Upper lobe of left lung (tissue), 6 donors: ENCODE data around the gene TBXAS1. TPM values are rescaled to one million over a fixed set of nuclear protein-coding genes. Genes with fewer than 3 reads are reported as not detected.
A peak's percentile ranks its signal among the peaks of the same experiment; 100 is the strongest.

Experiments used
- ATAC-seq, 2 donors: fragments of 200-7000 bp; cut with Tn5 transposase; one replicate each; pipeline ENCODE4 v1.9.1; 2022; ENCODE audit warnings: mild to moderate bottlenecking in 2 of 2, moderate library complexity in 2 of 2; ENCODE audit not compliant: low FRiP score in 2 of 2
- DNase-seq, 2 donors: peaks; one replicate each; pipeline ENCODE4 v3.0.0-alpha.2; 2019 to 2020
- H3K27ac ChIP-seq, 4 donors: fragments of 200-600 bp; sonication (generic); one replicate each; pipeline ENCODE4 v1.5.1; 2016 to 2019
- H3K27me3 ChIP-seq, 4 donors: fragments of 200-600 bp; sonication (generic); one replicate each; pipeline ENCODE4 v1.5.1; 2017 to 2019
- H3K36me3 ChIP-seq, 4 donors: fragments of 200-600 bp; sonication (generic); one replicate each; pipeline ENCODE4 v1.5.1; 2016 to 2019
- H3K4me1 ChIP-seq, 4 donors: fragments of 200-600 bp; sonication (generic); one replicate each; pipeline ENCODE4 v1.5.1; 2018 to 2019
- H3K4me3 ChIP-seq, 4 donors: fragments of 200-600 bp; sonication (generic); one replicate each; pipeline ENCODE4 v1.5.1; 2017 to 2019; ENCODE audit warnings: mild to moderate bottlenecking in 2 of 4, moderate library complexity in 1 of 4
- H3K9me3 ChIP-seq, 4 donors: fragments of 200-600 bp; sonication (generic); one replicate each; pipeline ENCODE4 v1.5.1; 2018 to 2019
- EP300 ChIP-seq, 4 donors: sonication (generic); formaldehyde crosslinking; IDR thresholded peaks; one replicate each; pipeline ENCODE4 v1.5.1; 2017; ENCODE audit warnings: antibody characterized with exemption in 4 of 4, control low read depth in 2 of 4
- POLR2A ChIP-seq, 4 donors: fragments of 450-650 bp; IDR thresholded peaks; one replicate each; pipeline ENCODE4 v1.5.1; 2016 to 2017; ENCODE audit warnings: antibody characterized with exemption in 4 of 4, mild to moderate bottlenecking in 2 of 4
- POLR2AphosphoS5 ChIP-seq, 2 donors: sonication (generic); formaldehyde crosslinking; IDR thresholded peaks; one replicate each; pipeline ENCODE4 v1.5.1; 2017; ENCODE audit warnings: antibody characterized with exemption in 2 of 2
- WGBS, 2 donors: methylation state at CpG; one replicate each; pipeline ENCODE4 v1.1.5; 2017 to 2018; 5-methylcytosine and 5-hydroxymethylcytosine counted together
- total RNA-seq, 6 donors: library from RNA; depleted of rRNA in 4 of 6; stranded (reverse); fragments of >200 nt in 4 of 6; gene quantifications; one replicate each; pipeline versions ENCODE4 v1.1.0 to v1.2.1, GENCODE V29; 2016 to 2021
- TF ChIP-seq, protein P1 (sequence below), 6 experiments: fragments of 450-650 bp in 4 of 6; fragments of 200-600 bp in 2 of 6; sonication (generic) in 2 of 6; IDR thresholded peaks; one replicate each; pipeline ENCODE4 v1.5.1; 2016 to 2019; ENCODE audit warnings: antibody characterized with exemption in 6 of 6
- donor health status: DM: no; HTN: no; CAD: no; lungs with moderate emphysema.
- donor health status: DM: no; HTN: yes; CAD: no; lungs with severe emphysema.

Gene TBXAS1
- total RNA-seq, 6 donors from 2014 or later = 62.8 to 317 (median 85.6) TPM

DNA sequence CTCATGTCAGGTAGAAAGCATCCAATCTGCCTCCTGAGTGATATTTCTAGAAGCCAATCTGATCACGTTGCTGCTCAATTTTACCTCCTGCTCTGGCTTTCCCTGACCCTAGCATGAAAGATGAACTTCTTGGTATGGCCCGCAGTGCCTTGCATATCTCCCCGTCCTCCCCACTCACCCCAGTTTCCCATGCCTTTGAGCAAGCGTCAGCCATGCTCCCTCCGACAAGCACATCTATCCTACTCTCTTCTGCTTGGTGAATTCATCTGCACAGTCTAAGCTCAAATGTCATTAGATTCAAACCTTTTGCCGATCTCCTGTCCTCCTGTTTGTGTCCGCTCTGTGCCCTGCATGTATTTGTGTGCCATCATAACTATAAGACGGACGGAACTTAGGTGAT, 6.2 kb upstream of the TBXAS1 start:
- TF ChIP-seq, protein P1, sequence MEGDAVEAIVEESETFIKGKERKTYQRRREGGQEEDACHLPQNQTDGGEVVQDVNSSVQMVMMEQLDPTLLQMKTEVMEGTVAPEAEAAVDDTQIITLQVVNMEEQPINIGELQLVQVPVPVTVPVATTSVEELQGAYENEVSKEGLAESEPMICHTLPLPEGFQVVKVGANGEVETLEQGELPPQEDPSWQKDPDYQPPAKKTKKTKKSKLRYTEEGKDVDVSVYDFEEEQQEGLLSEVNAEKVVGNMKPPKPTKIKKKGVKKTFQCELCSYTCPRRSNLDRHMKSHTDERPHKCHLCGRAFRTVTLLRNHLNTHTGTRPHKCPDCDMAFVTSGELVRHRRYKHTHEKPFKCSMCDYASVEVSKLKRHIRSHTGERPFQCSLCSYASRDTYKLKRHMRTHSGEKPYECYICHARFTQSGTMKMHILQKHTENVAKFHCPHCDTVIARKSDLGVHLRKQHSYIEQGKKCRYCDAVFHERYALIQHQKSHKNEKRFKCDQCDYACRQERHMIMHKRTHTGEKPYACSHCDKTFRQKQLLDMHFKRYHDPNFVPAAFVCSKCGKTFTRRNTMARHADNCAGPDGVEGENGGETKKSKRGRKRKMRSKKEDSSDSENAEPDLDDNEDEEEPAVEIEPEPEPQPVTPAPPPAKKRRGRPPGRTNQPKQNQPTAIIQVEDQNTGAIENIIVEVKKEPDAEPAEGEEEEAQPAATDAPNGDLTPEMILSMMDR (IDR thresholded peaks at IDR 0.05) = no peak
- TF ChIP-seq EP300 (IDR thresholded peaks at IDR 0.05) = no peak
- TF ChIP-seq POLR2A (IDR thresholded peaks at IDR 0.05) = no peak
- TF ChIP-seq POLR2AphosphoS5 (IDR thresholded peaks at IDR 0.05) = no peak
- H3K27ac ChIP-seq = no peak overlapping the region
- H3K4me1 ChIP-seq = no peaks in the 10 kb centered on the region
- H3K9me3 ChIP-seq = no peaks in the 10 kb centered on the region
- H3K4me3 ChIP-seq = no peak overlapping the region
- H3K36me3 ChIP-seq = no peaks in the 10 kb centered on the region
- no peak for DNase-seq
- ATAC-seq = no peak
- H3K27me3 ChIP-seq = no peaks in the 10 kb centered on the region
- WGBS, 2 donors = 96% methylated on average over 9 of the region's 9 CpGs

DNA sequence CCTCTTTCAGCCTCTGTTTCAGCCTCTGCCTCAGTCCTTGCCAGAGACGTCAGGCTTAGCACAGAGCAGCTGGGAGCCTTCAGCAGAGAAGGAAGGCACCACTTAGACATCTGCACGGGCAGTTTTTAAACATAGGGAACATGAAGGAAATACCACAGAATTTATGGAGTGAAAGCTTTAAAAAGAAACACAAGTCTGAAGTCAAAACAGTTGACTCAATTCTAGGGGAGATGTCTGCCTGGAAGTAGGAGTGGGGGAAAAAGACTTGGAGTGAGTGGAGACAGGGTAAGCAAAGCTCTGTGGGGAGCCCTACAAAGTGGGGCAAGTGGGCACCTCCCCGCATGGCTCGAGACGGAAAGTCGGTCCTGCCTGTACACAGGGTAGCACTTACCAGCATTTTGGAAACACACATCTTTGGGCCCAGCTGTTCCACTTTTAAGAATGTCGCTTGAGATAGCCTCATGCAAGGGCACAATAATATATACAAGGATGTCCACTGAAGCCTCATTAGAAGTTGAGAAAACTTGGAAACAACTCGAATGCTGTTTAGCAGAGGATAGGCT, 5.0 kb upstream of the TBXAS1 start:
- no peak for DNase-seq
- TF ChIP-seq POLR2AphosphoS5 (IDR thresholded peaks at IDR 0.05) (peak in 1 of 2 donors; percentile 36), POLR2A (IDR thresholded peaks at IDR 0.05) (no peak)
- Histone ChIP-seq H3K27me3 (no peaks in the 10 kb centered on the region), H3K9me3 (no peaks in the 10 kb centered on the region), H3K27ac (peak overlapping the region in 2 of 4 donors; percentile 5 to 31), H3K4me3 (no peak overlapping the region), H3K4me1 (peaks cover 1 to 7% (median 5%) of the 10 kb centered on the region in 4 donors), H3K36me3 (no peaks in the 10 kb centered on the region)
- WGBS, 2 donors = 67 to 74% methylated on average over 8 of the region's 8 CpGs
- peak in 1 of 2 donors; percentile 63 for ATAC-seq

GRCh38 chr7:139825666-139826290, 3.3 kb upstream of the TBXAS1 start:
- H3K27ac ChIP-seq = no peak overlapping the region
- no peaks in the 10 kb centered on the region for H3K9me3 ChIP-seq
- H3K36me3 ChIP-seq = no peaks in the 10 kb centered on the region
- ATAC-seq = no peak
- peaks cover 12 to 23% (median 17%) of the 10 kb centered on the region in 4 donors for H3K4me1 ChIP-seq
- TF ChIP-seq, protein P1 (IDR thresholded peaks at IDR 0.05) = no peak
- TF ChIP-seq POLR2AphosphoS5 (IDR thresholded peaks at IDR 0.05) = no peak
- DNase-seq = no peak
- no peaks in the 10 kb centered on the region for H3K27me3 ChIP-seq
- 82 to 83% methylated on average over 9 of the region's 9 CpGs for WGBS, 2 donors
- no peak overlapping the region for H3K4me3 ChIP-seq

DNA sequence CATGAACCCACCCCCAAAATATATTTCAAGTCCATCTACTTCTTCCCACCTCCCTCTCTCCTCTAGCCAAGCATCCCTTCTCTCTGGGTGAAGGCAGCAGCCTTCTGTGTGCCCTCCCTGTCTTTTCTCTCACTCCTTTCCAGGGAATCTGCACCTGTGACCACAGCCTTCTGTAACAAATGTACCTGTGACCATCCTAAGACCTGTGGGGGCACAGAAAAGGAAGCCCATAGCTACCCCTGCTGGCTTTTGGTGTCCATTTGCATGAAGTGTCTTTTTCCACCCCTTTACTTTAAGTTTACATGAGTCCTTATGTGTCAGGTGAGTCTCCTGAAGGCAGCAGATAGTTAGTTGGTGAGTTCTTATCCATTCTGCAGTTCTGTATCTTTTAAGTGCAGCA, 2.0 kb upstream of the TBXAS1 start:
- no peaks in the 10 kb centered on the region for H3K9me3 ChIP-seq
- no peaks in the 10 kb centered on the region for H3K27me3 ChIP-seq
- H3K36me3 ChIP-seq = no peaks in the 10 kb centered on the region
- TF ChIP-seq EP300 (IDR thresholded peaks at IDR 0.05) (no peak), POLR2AphosphoS5 (IDR thresholded peaks at IDR 0.05) (no peak), POLR2A (IDR thresholded peaks at IDR 0.05) (no peak)
- TF ChIP-seq, protein P1 (IDR thresholded peaks at IDR 0.05) = no peak
- H3K27ac ChIP-seq = no peak overlapping the region
- H3K4me3 ChIP-seq = no peak overlapping the region
- ATAC-seq (no peak), DNase-seq (no peak)
- H3K4me1 ChIP-seq = peaks cover 12 to 31% (median 20%) of the 10 kb centered on the region in 4 donors

GRCh38 chr7:139828446-139828845, 618 bp upstream of the TBXAS1 start:
- no peaks in the 10 kb centered on the region for H3K36me3 ChIP-seq
- peaks cover 12 to 31% (median 20%) of the 10 kb centered on the region in 4 donors for H3K4me1 ChIP-seq
- ATAC-seq (no peak), DNase-seq (no peak)
- peak overlapping the region; percentile 65 to 83 (median 79) for H3K27ac ChIP-seq
- 78 to 89% methylated on average over 2 of the region's 2 CpGs for WGBS, 2 donors
- H3K9me3 ChIP-seq = no peaks in the 10 kb centered on the region
- no peak overlapping the region for H3K4me3 ChIP-seq
- TF ChIP-seq POLR2AphosphoS5 (IDR thresholded peaks at IDR 0.05) (no peak), EP300 (IDR thresholded peaks at IDR 0.05) (no peak), POLR2A (IDR thresholded peaks at IDR 0.05) (no peak)
- TF ChIP-seq, protein P1 (IDR thresholded peaks at IDR 0.05) = no peak
- H3K27me3 ChIP-seq = no peaks in the 10 kb centered on the region
